Caco-2 (cell line): ENCODE measurements around the gene LARP4. TPM values are rescaled to one million over a fixed set of nuclear protein-coding genes. Genes with fewer than 3 reads are reported as not detected.
"Not testable (repeated sequence)": the region's sequence is repeated elsewhere in the genome, so short reads cannot be mapped to it uniquely, and the experiment has no call there.

Source experiments
- BruUV-seq: library from RNA; stranded (reverse); fragments of 400-500 nt; replicated peaks from 2 replicates; lab custom pipeline; 2021; lab: Mats Ljungman, UMichigan
- CTCF ChIA-PET: fragments of 300-600 bp; sonication (Branson Sonifier 250); formaldehyde crosslinking; loops from one replicate; lab custom pipeline; 2022; ENCODE audit warnings: antibody characterized with exemption; lab: Charles Lee
- POLR2A ChIA-PET: fragments of 300-600 bp; sonication (Branson Sonifier 250); formaldehyde crosslinking; loops from one replicate; lab custom pipeline; 2022; ENCODE audit warnings: antibody characterized with exemption; lab: Charles Lee
- DNase-seq, 2 experiments: peaks; one replicate each; pipeline versions ENCODE4 v3.0.0 to v3.0.0-alpha.2; 2020 to 2022
- H3K27me3 ChIP-seq: replicated peaks from 2 replicates; pipeline ENCODE4 v1.6.0; 2011; ENCODE audit warnings: low read length; ENCODE audit not compliant: control insufficient read depth, insufficient read depth
- H3K36me3 ChIP-seq: 2 replicates; pipeline ENCODE4 v1.5.1; 2011; ENCODE audit warnings: low read length; ENCODE audit not compliant: control insufficient read depth, insufficient read depth
- H3K4me1 ChIP-seq: fragments of 250-450 bp; sonication (Bioruptor Pico); 2 replicates; pipeline ENCODE4 v1.5.1; 2020; ENCODE audit warnings: mild to moderate bottlenecking
- H3K4me3 ChIP-seq: 2 replicates; pipeline ENCODE4 v1.5.1; 2011; ENCODE audit warnings: low read depth, mild to moderate bottlenecking, control low read depth, low read length
- H3K9me3 ChIP-seq: fragments of 250-450 bp; sonication (Bioruptor Pico); 2 replicates; pipeline ENCODE4 v1.5.1; 2020; ENCODE audit warnings: mild to moderate bottlenecking, moderate library complexity
- H3K27ac Mint-ChIP-seq: one replicate; pipeline ENCODE4 v1.8.0; 2022; ENCODE audit warnings: mixed read lengths; ENCODE audit not compliant: unreplicated experiment
- H3K27me3 Mint-ChIP-seq: one replicate; pipeline ENCODE4 v1.8.0; 2022; ENCODE audit warnings: mixed read lengths; ENCODE audit not compliant: insufficient read depth, unreplicated experiment
- H3K36me3 Mint-ChIP-seq: one replicate; pipeline ENCODE4 v1.8.0; 2022; ENCODE audit warnings: mild to moderate bottlenecking, mixed read lengths; ENCODE audit not compliant: insufficient read depth, unreplicated experiment
- H3K4me1 Mint-ChIP-seq: one replicate; pipeline ENCODE4 v1.8.0; 2022; ENCODE audit warnings: low read depth, mixed read lengths; ENCODE audit not compliant: unreplicated experiment
- H3K4me3 Mint-ChIP-seq: one replicate; pipeline ENCODE4 v1.8.0; 2022; ENCODE audit warnings: mild to moderate bottlenecking, moderate library complexity, mixed read lengths; ENCODE audit not compliant: unreplicated experiment
- H3K9me3 Mint-ChIP-seq: one replicate; pipeline ENCODE4 v1.8.0; 2022; ENCODE audit warnings: mixed read lengths; ENCODE audit not compliant: unreplicated experiment
- CTCF ChIP-seq, 2 experiments: fragments of 200-600 bp in 1 of 2; IDR thresholded peaks; 1 replicate in 1 of 2; 2 replicates in 1 of 2; pipeline versions ENCODE4 v1.5.1 to v1.8.0; 2011 to 2022; ENCODE audit warnings: antibody characterized with exemption in 1 of 2, control low read depth in 1 of 2, inconsistent platforms in 1 of 2, low read depth in 1 of 2, low read length in 1 of 2, mild to moderate bottlenecking in 1 of 2, moderate library complexity in 1 of 2; ENCODE audit not compliant: insufficient read depth in 1 of 2, severe bottlenecking in 1 of 2, unreplicated experiment in 1 of 2
- intact Hi-C: fragments of 100-400 bp; cut with micrococcal nuclease; formaldehyde crosslinking; loops from one replicate; pipeline ENCODE4 v1.10.0; 2022; ENCODE audit not compliant: unreplicated experiment
- total RNA-seq: library from RNA; stranded (reverse); gene quantifications from 2 replicates; pipeline ENCODE4 v1.2.3, GENCODE V29; 2022

The LARP4 gene
- total RNA-seq, 1 experiment from 2014 or later: 115 TPM

GRCh38 chr12:50411051-50411660 lies 10.5 kb downstream of the LARP4 start:
- H3K36me3 Mint-ChIP-seq: peaks cover 34% of the 10 kb centered on the region
- H3K4me3 Mint-ChIP-seq: no peak overlapping the region
- intact Hi-C loops: no loop called here
- Histone ChIP-seq H3K9me3 (no peaks in the 10 kb centered on the region), H3K36me3 (no peaks in the 10 kb centered on the region), H3K4me3 (no peak overlapping the region), H3K4me1 (no peaks in the 10 kb centered on the region), H3K27me3 (no peaks in the 10 kb centered on the region)
- TF ChIP-seq CTCF (IDR thresholded peaks at IDR 0.05; ENCODE audit: insufficient read depth in 1 of 2, low read depth in 1 of 2, low read length in 1 of 2, severe bottlenecking in 1 of 2, unreplicated experiment in 1 of 2): no peak
- CTCF ChIA-PET: no interaction called here
- POLR2A ChIA-PET: interaction anchor here (0.5 to 0.7 kb wide), 2 partner anchors 17 to 326 kb away, joined by 3 to 4 read pairs; partner anchors contain the start of gene SMARCD1
- DNase-seq: no peak
- no peaks in the 10 kb centered on the region for H3K4me1 Mint-ChIP-seq
- no TSS peak for BruUV-seq
- no peaks in the 10 kb centered on the region for H3K27me3 Mint-ChIP-seq
- H3K9me3 Mint-ChIP-seq: no peaks in the 10 kb centered on the region
- no peak overlapping the region for H3K27ac Mint-ChIP-seq

- CTCF ChIA-PET: no interaction called here
- Mint-ChIP-seq H3K36me3 (peaks cover 54% of the 10 kb centered on the region), H3K4me1 (peaks cover 6% of the 10 kb centered on the region), H3K9me3 (no peaks in the 10 kb centered on the region), H3K27ac (no peak overlapping the region), H3K4me3 (no peak overlapping the region), H3K27me3 (no peaks in the 10 kb centered on the region)
- H3K4me1 ChIP-seq: no peaks in the 10 kb centered on the region
- BruUV-seq: no TSS peak
- no peak for DNase-seq
- POLR2A ChIA-PET: no interaction called here
- no peak overlapping the region for H3K4me3 ChIP-seq
- TF ChIP-seq CTCF (IDR thresholded peaks at IDR 0.05; ENCODE audit: insufficient read depth in 1 of 2, low read depth in 1 of 2, low read length in 1 of 2, severe bottlenecking in 1 of 2, unreplicated experiment in 1 of 2): no peak
- no peaks in the 10 kb centered on the region for H3K9me3 ChIP-seq
- intact Hi-C loops: no loop called here
- no peaks in the 10 kb centered on the region; the same call in none of the 2 replicates for H3K36me3 ChIP-seq
- H3K27me3 ChIP-seq: no peaks in the 10 kb centered on the region
These were observed 15.3 kb downstream of the LARP4 start for GRCh38 chr12:50415899-50416479.

- DNase-seq: no peak
- no TSS peak for BruUV-seq
- Mint-ChIP-seq H3K4me1 (peaks cover 6% of the 10 kb centered on the region), H3K36me3 (peaks cover 71% of the 10 kb centered on the region), H3K9me3 (no peaks in the 10 kb centered on the region), H3K27me3 (no peaks in the 10 kb centered on the region), H3K4me3 (no peak overlapping the region), H3K27ac (no peak overlapping the region)
- Histone ChIP-seq H3K4me1 (no peaks in the 10 kb centered on the region), H3K9me3 (no peaks in the 10 kb centered on the region), H3K36me3 (no peaks in the 10 kb centered on the region; the same call in none of the 2 replicates), H3K27me3 (no peaks in the 10 kb centered on the region), H3K4me3 (no peak overlapping the region)
- TF ChIP-seq CTCF (IDR thresholded peaks at IDR 0.05; ENCODE audit: insufficient read depth in 1 of 2, low read depth in 1 of 2, low read length in 1 of 2, severe bottlenecking in 1 of 2, unreplicated experiment in 1 of 2): no peak
- CTCF ChIA-PET: no interaction called here
- POLR2A ChIA-PET: no interaction called here
- intact Hi-C loops: no loop called here
These were observed 18.6 kb downstream of the LARP4 start for GRCh38 chr12:50419112-50419909.

- H3K4me3 ChIP-seq, BruUV-seq, intact Hi-C loops, H3K9me3 Mint-ChIP-seq, POLR2A ChIA-PET, H3K27me3 Mint-ChIP-seq, DNase-seq, H3K27me3 ChIP-seq, H3K27ac Mint-ChIP-seq, H3K9me3 ChIP-seq, H3K4me1 ChIP-seq, CTCF ChIA-PET, H3K36me3 ChIP-seq, H3K4me3 Mint-ChIP-seq: not testable (repeated sequence)
- Mint-ChIP-seq H3K4me1 (peaks cover 11% of the 10 kb centered on the region), H3K36me3 (peaks cover 58% of the 10 kb centered on the region)
These were observed 22.2 kb downstream of the LARP4 start for GRCh38 chr12:50422855-50423254.
